Left lung (tissue), 10 donors: ENCODE results near the gene UBE3C. TPM values are rescaled to one million over a fixed set of nuclear protein-coding genes. Genes with fewer than 3 reads are reported as not detected.

Experiments
- ATAC-seq: fragments of 200-7000 bp; cut with Tn5 transposase; one replicate; pipeline ENCODE4 v1.9.1; 2020; ENCODE audit warnings: moderate library complexity
- DNase-seq, 4 donors: peaks; one replicate each; pipeline ENCODE4 v3.0.0-alpha.2; 2013 to 2020
- H3K27ac ChIP-seq, 2 donors: fragments of 200-600 bp; sonication (generic) in 1 of 2; one replicate each; pipeline versions ENCODE4 v1.5.0 to v1.8.0; 2020 to 2021
- H3K27me3 ChIP-seq, 2 donors: fragments of 200-600 bp; sonication (generic) in 1 of 2; one replicate each; pipeline versions ENCODE4 v1.5.0 to v1.8.0; 2020 to 2021
- H3K36me3 ChIP-seq, 2 donors: fragments of 200-600 bp; sonication (generic) in 1 of 2; one replicate each; pipeline versions ENCODE4 v1.5.0 to v1.8.0; 2020 to 2021
- H3K4me1 ChIP-seq, 2 donors: fragments of 200-600 bp; one replicate each; pipeline ENCODE4 v1.8.0; 2021
- H3K4me3 ChIP-seq, 2 donors: fragments of 200-600 bp; sonication (generic) in 1 of 2; one replicate each; pipeline versions ENCODE4 v1.5.0 to v1.8.0; 2020 to 2021; ENCODE audit warnings: mild to moderate bottlenecking in 1 of 2
- H3K9me3 ChIP-seq, 2 donors: fragments of 200-600 bp; sonication (generic) in 1 of 2; one replicate each; pipeline versions ENCODE4 v1.5.0 to v1.8.0; 2020 to 2021
- intact Hi-C, 2 donors: fragments of 100-400 bp; cut with DNase I; formaldehyde crosslinking; loops; one replicate each; pipeline versions ENCODE4 v1.11.2 to v1.14.2; 2022
- polyA plus RNA-seq, 6 donors: library from polyadenylated mRNA; unstranded; fragments of 120-200 nt; gene quantifications; one replicate each; pipeline ENCODE4 v1.2.1, GENCODE V29; 2013; ENCODE audit not compliant: insufficient read length in 6 of 6
- total RNA-seq, 2 donors: library from RNA; stranded (reverse); fragmentation: NEBNext Ultra II Directional; extraction: Animal tissue kit (Norgen Biotek cat#: 25700); gene quantifications; one replicate each; pipeline ENCODE4 v1.2.1, GENCODE V29; 2021
- TF ChIP-seq, protein P1 (sequence below), 2 donors: fragments of 200-600 bp; sonication (generic) in 1 of 2; IDR thresholded peaks; one replicate each; pipeline versions ENCODE4 v1.5.0 to v1.8.0; 2021; ENCODE audit warnings: antibody characterized with exemption in 2 of 2
- donor health status: DM: no; HTN: yes; CAD: no.
- donor health status: DM: no; HTN: no; CAD: no.

The UBE3C gene
- total and polyA plus RNA-seq, 8 donors, result 38.4 to 68.9 (median 43.8) TPM

DNA sequence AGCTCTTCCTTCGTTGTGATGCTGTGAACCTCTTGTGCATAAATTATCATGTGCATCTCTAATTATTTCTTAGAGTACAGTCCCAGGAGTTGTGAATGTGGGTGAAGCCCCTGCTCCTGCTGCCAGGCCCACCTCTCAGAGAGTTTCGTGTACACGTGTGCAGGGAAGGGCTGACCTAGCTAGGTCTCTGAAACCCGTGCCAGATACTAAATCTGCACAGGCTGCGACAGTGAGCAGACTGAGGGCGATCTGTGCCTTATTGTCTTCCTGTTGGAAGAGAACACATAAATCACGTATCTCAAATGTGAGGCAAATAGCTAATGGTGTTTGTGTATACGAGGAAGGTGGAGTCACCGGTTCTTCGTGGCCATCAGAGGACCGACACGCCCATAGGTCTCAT lies 126.3 kb downstream of the UBE3C start:
- intact Hi-C loops, result no loop called here
- H3K27me3 ChIP-seq, result no peaks in the 10 kb centered on the region
- H3K9me3 ChIP-seq, result no peaks in the 10 kb centered on the region
- TF ChIP-seq, protein P1, sequence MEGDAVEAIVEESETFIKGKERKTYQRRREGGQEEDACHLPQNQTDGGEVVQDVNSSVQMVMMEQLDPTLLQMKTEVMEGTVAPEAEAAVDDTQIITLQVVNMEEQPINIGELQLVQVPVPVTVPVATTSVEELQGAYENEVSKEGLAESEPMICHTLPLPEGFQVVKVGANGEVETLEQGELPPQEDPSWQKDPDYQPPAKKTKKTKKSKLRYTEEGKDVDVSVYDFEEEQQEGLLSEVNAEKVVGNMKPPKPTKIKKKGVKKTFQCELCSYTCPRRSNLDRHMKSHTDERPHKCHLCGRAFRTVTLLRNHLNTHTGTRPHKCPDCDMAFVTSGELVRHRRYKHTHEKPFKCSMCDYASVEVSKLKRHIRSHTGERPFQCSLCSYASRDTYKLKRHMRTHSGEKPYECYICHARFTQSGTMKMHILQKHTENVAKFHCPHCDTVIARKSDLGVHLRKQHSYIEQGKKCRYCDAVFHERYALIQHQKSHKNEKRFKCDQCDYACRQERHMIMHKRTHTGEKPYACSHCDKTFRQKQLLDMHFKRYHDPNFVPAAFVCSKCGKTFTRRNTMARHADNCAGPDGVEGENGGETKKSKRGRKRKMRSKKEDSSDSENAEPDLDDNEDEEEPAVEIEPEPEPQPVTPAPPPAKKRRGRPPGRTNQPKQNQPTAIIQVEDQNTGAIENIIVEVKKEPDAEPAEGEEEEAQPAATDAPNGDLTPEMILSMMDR (IDR thresholded peaks at IDR 0.05), result no peak
- ATAC-seq (no peak), DNase-seq (no peak)
- no peaks in the 10 kb centered on the region for H3K4me1 ChIP-seq
- no peak overlapping the region for H3K27ac ChIP-seq
- H3K4me3 ChIP-seq, result no peak overlapping the region
- H3K36me3 ChIP-seq, result peaks cover 0 to 81% of the 10 kb centered on the region in 2 donors

DNA sequence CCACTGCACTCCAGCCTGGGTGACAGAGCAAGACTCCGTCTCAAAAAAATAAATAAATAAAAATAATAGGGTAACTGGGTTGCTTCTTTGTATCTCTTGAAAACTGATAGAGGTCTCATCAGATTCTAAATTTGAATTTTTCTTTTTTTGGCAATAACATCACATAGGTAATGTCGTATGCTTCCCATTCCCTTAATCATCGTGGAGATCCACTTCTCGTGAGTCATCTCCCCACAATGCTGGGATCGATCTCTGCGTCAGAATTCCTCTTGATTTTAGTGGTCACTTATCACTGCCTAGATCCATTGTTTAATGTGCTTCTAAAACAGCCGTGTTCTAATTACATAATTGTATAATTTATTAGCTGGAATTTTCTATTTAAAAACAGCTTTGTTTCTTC lies 127.5 kb downstream of the UBE3C start:
- no peaks in the 10 kb centered on the region for H3K27me3 ChIP-seq
- intact Hi-C loops, result no loop called here
- no peak overlapping the region for H3K27ac ChIP-seq
- no peak for DNase-seq
- ATAC-seq, result no peak
- H3K9me3 ChIP-seq, result no peaks in the 10 kb centered on the region
- H3K4me1 ChIP-seq, result no peaks in the 10 kb centered on the region
- H3K4me3 ChIP-seq, result no peak overlapping the region
- peaks cover 0 to 81% of the 10 kb centered on the region in 2 donors for H3K36me3 ChIP-seq
- TF ChIP-seq, protein P1 (IDR thresholded peaks at IDR 0.05), result no peak

DNA sequence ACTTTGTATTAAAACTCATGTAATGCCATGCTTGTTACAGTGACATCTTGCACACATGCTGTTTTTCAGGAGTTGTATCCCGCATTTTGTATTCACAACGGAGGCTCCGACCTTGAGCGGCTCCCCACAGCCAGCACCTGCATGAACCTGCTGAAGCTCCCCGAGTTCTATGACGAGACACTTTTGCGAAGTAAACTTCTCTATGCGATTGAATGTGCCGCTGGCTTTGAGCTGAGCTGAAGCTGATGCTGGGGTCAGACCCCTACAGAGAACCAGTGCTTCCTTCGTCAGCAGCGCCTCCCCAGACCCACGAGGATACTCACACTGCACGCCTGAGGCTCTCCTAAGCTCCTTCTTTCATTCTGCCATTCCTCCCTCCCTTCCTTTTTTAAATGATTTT lies 128.8 kb downstream of the UBE3C start:
- Histone ChIP-seq H3K9me3 (no peaks in the 10 kb centered on the region), H3K4me1 (peaks cover 0 to 8% of the 10 kb centered on the region in 2 donors), H3K36me3 (peaks cover 0 to 82% of the 10 kb centered on the region in 2 donors), H3K4me3 (no peak overlapping the region), H3K27me3 (no peaks in the 10 kb centered on the region), H3K27ac (no peak overlapping the region)
- ATAC-seq (no peak), DNase-seq (peak in 1 of 4 donors; percentile 54)
- intact Hi-C loops, result no loop called here
- TF ChIP-seq, protein P1 (IDR thresholded peaks at IDR 0.05), result no peak

DNA sequence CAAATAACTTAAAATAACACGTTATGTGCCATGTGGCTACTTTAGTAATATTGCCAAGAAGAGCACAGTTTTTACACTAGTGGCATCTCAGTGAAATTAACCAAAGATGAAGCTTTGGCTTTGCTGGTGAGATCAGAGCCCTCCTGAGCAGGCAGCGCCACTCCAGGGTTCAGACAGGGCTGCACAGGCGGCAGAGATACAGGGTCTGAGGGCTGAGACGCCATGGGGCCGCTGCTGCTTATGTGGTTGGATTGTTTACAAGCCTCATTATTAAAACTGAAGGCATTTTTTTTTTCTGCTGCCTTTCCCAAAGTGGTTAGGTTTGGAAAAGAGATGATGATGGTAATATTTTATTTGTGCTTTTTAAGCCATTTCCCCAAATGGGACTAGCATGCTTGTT lies 129.2 kb downstream of the UBE3C start:
- no peak for ATAC-seq
- intact Hi-C loops, result no loop called here
- H3K9me3 ChIP-seq, result no peaks in the 10 kb centered on the region
- H3K27me3 ChIP-seq, result no peaks in the 10 kb centered on the region
- DNase-seq, result peak in 1 of 4 donors; percentile 47
- TF ChIP-seq, protein P1 (IDR thresholded peaks at IDR 0.05), result no peak
- H3K4me1 ChIP-seq, result peaks cover 0 to 8% of the 10 kb centered on the region in 2 donors
- no peak overlapping the region for H3K27ac ChIP-seq
- H3K4me3 ChIP-seq, result no peak overlapping the region
- peaks cover 0 to 78% of the 10 kb centered on the region in 2 donors for H3K36me3 ChIP-seq

DNA sequence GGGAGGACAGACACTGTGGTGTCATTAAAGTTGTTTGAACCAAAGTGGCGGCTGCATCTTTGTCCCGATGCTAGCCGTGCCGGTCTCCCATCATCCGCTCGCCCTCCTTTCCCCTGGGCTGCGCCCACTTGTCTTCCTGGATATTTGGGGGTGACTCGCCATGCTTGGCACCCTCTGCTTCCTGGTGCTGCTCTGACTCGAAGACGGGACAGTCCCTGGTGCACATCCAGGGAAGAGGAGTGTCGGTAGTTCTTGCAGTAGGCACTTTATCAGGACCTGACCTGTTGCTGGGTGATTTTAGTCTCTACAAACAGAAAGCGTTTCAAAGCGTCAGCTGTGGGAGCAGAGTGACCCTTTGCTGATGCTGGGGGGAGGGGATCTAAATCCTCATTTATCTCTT lies 129.8 kb downstream of the UBE3C start:
- intact Hi-C loops, result no loop called here
- Histone ChIP-seq H3K4me3 (no peak overlapping the region), H3K4me1 (peaks cover 5 to 13% of the 10 kb centered on the region in 2 donors), H3K27ac (no peak overlapping the region), H3K27me3 (no peaks in the 10 kb centered on the region), H3K36me3 (peaks cover 0 to 73% of the 10 kb centered on the region in 2 donors), H3K9me3 (no peaks in the 10 kb centered on the region)
- ATAC-seq (no peak), DNase-seq (peak in 1 of 4 donors; percentile 39)
- TF ChIP-seq, protein P1 (IDR thresholded peaks at IDR 0.05), result no peak
